Calu3 (cell line): Measurements from ENCODE around the gene TBL1XR1. TPM values are rescaled to one million over a fixed set of nuclear protein-coding genes. Genes with fewer than 3 reads are reported as not detected.

ENCODE experiments used
- BruUV-seq: library from RNA; stranded (reverse); fragments of 400-500 nt; replicated peaks from 2 replicates; lab custom pipeline; 2021; lab: Mats Ljungman, UMichigan
- CTCF ChIA-PET: fragments of 300-600 bp; sonication (Branson Sonifier 250); formaldehyde crosslinking; loops from one replicate; lab custom pipeline; 2022; ENCODE audit warnings: antibody characterized with exemption; lab: Charles Lee
- DNase-seq: peaks from one replicate; pipeline ENCODE4 v3.0.0; 2022
- H3K27ac Mint-ChIP-seq: one replicate; pipeline ENCODE4 v1.8.0; 2022; ENCODE audit warnings: mixed read lengths; ENCODE audit not compliant: unreplicated experiment
- H3K27me3 Mint-ChIP-seq: one replicate; pipeline ENCODE4 v1.8.0; 2022; ENCODE audit warnings: mixed read lengths; ENCODE audit not compliant: unreplicated experiment
- H3K36me3 Mint-ChIP-seq: one replicate; pipeline ENCODE4 v1.8.0; 2022; ENCODE audit warnings: mild to moderate bottlenecking, moderate library complexity, mixed read lengths; ENCODE audit not compliant: insufficient read depth, unreplicated experiment
- H3K4me1 Mint-ChIP-seq: one replicate; pipeline ENCODE4 v1.8.0; 2022; ENCODE audit warnings: mild to moderate bottlenecking, low read depth, mixed read lengths; ENCODE audit not compliant: unreplicated experiment
- H3K4me3 Mint-ChIP-seq: one replicate; pipeline ENCODE4 v1.8.0; 2022; ENCODE audit warnings: mild to moderate bottlenecking, low read depth, moderate library complexity, mixed read lengths; ENCODE audit not compliant: unreplicated experiment
- H3K9me3 Mint-ChIP-seq: one replicate; pipeline ENCODE4 v1.8.0; 2022; ENCODE audit warnings: low read depth, mixed read lengths; ENCODE audit not compliant: unreplicated experiment
- CTCF ChIP-seq: fragments of 200-600 bp; IDR thresholded peaks from one replicate; pipeline ENCODE4 v1.8.0; 2022; ENCODE audit warnings: antibody characterized with exemption; ENCODE audit not compliant: unreplicated experiment
- intact Hi-C: fragments of 100-400 bp; cut with micrococcal nuclease; formaldehyde crosslinking; loops from one replicate; pipeline ENCODE4 v1.10.0; 2022; ENCODE audit not compliant: unreplicated experiment
- total RNA-seq: library from RNA; stranded (reverse); gene quantifications from 2 replicates; pipeline ENCODE4 v1.2.3, GENCODE V29; 2022

The TBL1XR1 gene
- total RNA-seq, 1 experiment from 2014 or later: 206 TPM

GRCh38 chr3:176988795-176989194, 208.5 kb downstream of the TBL1XR1 start:
- no peaks in the 10 kb centered on the region for H3K36me3 Mint-ChIP-seq
- BruUV-seq: no TSS peak
- DNase-seq: no peak
- no peak overlapping the region for H3K27ac Mint-ChIP-seq
- no peaks in the 10 kb centered on the region for H3K27me3 Mint-ChIP-seq
- no peak for TF ChIP-seq CTCF
- no peaks in the 10 kb centered on the region for H3K4me1 Mint-ChIP-seq
- CTCF ChIA-PET: no interaction called here
- no peak overlapping the region for H3K4me3 Mint-ChIP-seq
- peaks cover 4% of the 10 kb centered on the region for H3K9me3 Mint-ChIP-seq
- intact Hi-C loops: no loop called here

- intact Hi-C loops: no loop called here
- Mint-ChIP-seq H3K27ac (no peak overlapping the region), H3K36me3 (no peaks in the 10 kb centered on the region), H3K27me3 (no peaks in the 10 kb centered on the region), H3K4me1 (no peaks in the 10 kb centered on the region), H3K9me3 (peaks cover 4% of the 10 kb centered on the region), H3K4me3 (no peak overlapping the region)
- DNase-seq: no peak
- BruUV-seq: no TSS peak
- CTCF ChIA-PET: no interaction called here
- TF ChIP-seq CTCF: no peak
Measured at GRCh38 chr3:176987901-176988650, 209.2 kb downstream of the TBL1XR1 start.

- intact Hi-C loops: no loop called here
- no peak overlapping the region for H3K27ac Mint-ChIP-seq
- no peak overlapping the region for H3K4me3 Mint-ChIP-seq
- H3K4me1 Mint-ChIP-seq: no peaks in the 10 kb centered on the region
- peaks cover 5% of the 10 kb centered on the region for H3K9me3 Mint-ChIP-seq
- H3K27me3 Mint-ChIP-seq: no peaks in the 10 kb centered on the region
- no peak for TF ChIP-seq CTCF
- no peaks in the 10 kb centered on the region for H3K36me3 Mint-ChIP-seq
- no TSS peak for BruUV-seq
- CTCF ChIA-PET: no interaction called here
- DNase-seq: no peak
Measured at GRCh38 chr3:176978441-176978840, 218.8 kb downstream of the TBL1XR1 start.

GRCh38 chr3:176977331-176977730, 220.0 kb downstream of the TBL1XR1 start:
- H3K27me3 Mint-ChIP-seq: no peaks in the 10 kb centered on the region
- CTCF ChIA-PET: no interaction called here
- no peaks in the 10 kb centered on the region for H3K4me1 Mint-ChIP-seq
- intact Hi-C loops: no loop called here
- H3K36me3 Mint-ChIP-seq: no peaks in the 10 kb centered on the region
- H3K4me3 Mint-ChIP-seq: no peak overlapping the region
- BruUV-seq: no TSS peak
- no peak for TF ChIP-seq CTCF
- no peak overlapping the region for H3K27ac Mint-ChIP-seq
- peaks cover 5% of the 10 kb centered on the region for H3K9me3 Mint-ChIP-seq
- no peak for DNase-seq
